Measurements from ENCODE around the gene L3MBTL2. TPM values are rescaled to one million over a fixed set of nuclear protein-coding genes. Genes with fewer than 3 reads are reported as not detected.
"Not testable (repeated sequence)": the region's sequence is repeated elsewhere in the genome, so short reads cannot be mapped to it uniquely, and the experiment has no call there.

L3MBTL2 gene
- total RNA-seq, 1 experiment from 2014 or later, result 43.8 TPM

GRCh38 chr22:41238570-41239442 lies 33.7 kb downstream of the L3MBTL2 start:
- DNase-seq (ENCODE audit: low spot score), result no peak
- in situ Hi-C loops (cut with HindIII; ENCODE audit: low sequenced_read_pairs), result no loop called here

DNA sequence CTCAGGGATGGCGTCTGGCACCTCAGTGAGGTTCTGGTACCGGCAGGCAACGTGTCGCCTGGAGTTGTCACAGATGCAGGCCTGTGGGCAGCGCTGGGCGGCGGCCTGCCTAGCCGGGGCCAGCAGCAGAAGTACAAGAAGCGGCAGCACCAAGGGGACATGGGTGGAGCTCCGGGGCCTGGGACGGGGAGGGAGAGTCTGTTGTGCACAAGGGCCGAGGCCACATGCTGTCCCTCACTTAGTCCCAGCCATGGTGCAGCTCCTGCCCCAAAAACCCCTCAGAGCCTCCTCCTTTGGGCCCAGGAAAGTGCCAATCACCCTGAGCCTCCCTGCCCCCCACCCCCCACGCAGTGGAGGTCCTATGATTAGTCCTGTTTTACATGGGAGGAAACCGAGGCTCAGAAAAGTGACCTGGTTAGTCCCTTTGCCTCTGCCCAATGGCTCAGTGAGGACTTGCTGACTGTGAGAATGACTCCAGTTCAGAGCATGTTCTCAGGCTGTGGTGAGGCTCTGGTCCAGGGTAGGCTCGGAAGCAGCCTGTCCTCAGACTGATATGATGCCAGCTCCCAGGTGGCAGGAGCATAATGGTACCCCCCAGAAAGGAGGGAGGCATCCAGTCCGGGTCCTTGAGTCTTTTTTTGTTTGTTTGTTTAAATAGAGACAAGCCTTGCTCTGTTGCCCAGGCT lies 34.5 kb downstream of the L3MBTL2 start:
- no peak for DNase-seq (ENCODE audit: low spot score)
- in situ Hi-C loops (cut with HindIII; ENCODE audit: low sequenced_read_pairs), result no loop called here

- in situ Hi-C loops (cut with HindIII; ENCODE audit: low sequenced_read_pairs), result no loop called here
- peak; percentile 32 for DNase-seq (ENCODE audit: low spot score)
These were observed 35.4 kb downstream of the L3MBTL2 start, which contains the start of gene CHADL for GRCh38 chr22:41240377-41241132. Gene CHADL, minus strand, starts transcription at chr22:41240931. Its CDS starts 50 bp downstream, at chr22:41240881.

DNA sequence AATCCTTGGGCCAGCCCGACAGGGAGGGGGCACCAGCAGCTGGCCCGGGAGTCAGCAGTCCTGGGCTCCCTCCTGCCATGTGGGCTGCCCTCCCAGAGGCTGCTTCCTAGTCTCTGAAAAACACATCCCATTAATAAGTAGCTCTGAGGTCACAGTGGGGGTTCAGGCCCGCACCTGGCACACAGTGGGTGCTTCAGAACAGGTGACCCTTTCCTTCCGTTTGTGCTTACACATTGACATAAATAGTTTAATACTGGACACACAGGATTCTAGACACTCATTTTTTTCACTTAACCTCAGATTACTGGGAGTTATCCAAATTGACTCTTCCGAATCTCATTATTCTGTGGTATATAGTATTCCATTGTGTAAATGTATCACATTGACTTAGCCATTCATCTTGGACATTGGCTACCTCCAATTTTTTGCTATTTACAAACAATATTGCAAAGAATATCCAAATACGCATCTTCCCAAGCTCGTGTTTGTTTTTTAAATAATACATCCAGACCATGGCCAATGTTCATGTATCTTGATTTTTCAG lies 36.1 kb downstream of the L3MBTL2 start:
- no peak for DNase-seq (ENCODE audit: low spot score)
- in situ Hi-C loops (cut with HindIII; ENCODE audit: low sequenced_read_pairs), result no loop called here

DNA sequence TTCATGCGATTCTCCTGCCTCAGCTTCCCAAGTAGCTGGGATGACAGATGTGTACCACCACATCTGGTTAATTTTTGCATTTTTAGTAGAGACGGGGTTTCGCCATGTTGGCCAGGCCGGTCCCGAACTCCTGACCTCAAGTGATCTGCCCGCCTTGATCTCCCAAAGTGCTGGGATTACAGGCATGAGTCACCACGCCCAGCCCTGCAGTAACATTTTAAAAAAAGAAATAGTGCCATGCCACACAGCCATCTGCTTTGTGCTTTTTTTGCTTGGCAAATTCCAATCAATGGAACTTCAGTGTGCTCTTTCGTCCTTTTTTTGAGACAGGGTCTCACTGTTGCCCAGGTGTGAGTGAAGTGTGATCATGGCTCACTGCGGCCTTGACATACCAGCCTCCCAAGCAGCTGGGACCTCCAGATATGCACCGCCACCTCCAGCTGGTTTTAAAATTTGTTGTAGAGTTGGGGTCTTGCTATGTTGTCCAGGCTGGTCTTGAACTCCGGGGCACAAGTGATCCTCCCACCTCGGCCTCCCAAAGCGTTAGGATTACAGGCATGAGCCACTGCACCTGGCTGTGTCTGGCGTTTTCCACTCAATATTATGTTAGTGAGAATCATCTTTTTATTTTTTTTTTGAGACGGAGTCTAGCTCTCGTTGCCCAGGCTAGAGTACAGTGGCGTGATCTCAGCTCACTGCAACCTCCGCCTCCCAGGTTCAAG lies 37.4 kb downstream of the L3MBTL2 start:
- no peak for DNase-seq (ENCODE audit: low spot score)
- in situ Hi-C loops (cut with HindIII; ENCODE audit: low sequenced_read_pairs), result no loop called here

DNA sequence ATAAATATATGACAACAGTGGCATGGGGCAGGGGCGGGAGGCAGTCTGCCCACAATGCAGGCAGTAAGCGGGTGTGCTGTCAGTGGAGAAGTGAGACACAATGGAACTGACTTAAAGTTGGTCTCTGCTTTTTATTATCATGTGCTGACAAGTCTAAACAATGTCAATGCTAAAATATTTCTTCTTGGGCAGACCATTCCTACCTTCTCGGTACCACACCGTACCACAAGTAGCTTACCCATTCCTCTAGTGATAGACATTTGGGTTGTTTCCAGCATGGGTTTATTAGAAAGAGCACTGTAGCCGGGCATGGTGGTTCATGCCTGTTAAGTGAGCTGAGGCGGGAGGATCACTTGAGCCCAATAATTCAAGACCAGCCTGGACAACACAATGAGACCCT lies 38.2 kb downstream of the L3MBTL2 start:
- no peak for DNase-seq (ENCODE audit: low spot score)
- in situ Hi-C loops (cut with HindIII; ENCODE audit: low sequenced_read_pairs), result no loop called here

- in situ Hi-C loops (cut with HindIII; ENCODE audit: low sequenced_read_pairs), result no loop called here
These were observed 40.9 kb downstream of the L3MBTL2 start for GRCh38 chr22:41245917-41246499.

DNA sequence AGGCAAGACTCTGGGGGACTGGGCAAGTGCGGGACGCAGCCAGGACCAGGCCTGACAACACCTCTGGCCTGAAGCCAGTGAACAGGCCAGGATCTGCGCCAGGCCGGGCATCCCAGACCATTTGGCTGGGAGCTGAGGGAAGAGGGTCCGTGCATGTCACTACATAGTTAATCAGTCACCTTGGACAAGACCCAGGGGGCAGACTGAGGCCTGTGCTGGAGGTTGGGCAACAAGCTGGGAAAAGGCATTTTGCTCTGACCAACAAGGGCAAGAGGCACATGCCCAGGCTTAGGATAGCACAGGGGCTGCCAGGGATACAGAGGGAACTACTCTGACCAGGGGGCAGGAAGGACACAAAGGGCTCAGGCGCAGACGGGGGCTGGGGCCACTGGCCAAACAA lies 42.6 kb downstream of the L3MBTL2 start:
- DNase-seq (ENCODE audit: low spot score), result no peak
- in situ Hi-C loops (cut with HindIII; ENCODE audit: low sequenced_read_pairs), result no loop called here

More at GRCh38 chr22:41245917-41246499, 40.9 kb downstream of the L3MBTL2 start:
- DNase-seq (ENCODE audit: low spot score), result no peak

- in situ Hi-C loops (cut with HindIII; ENCODE audit: low sequenced_read_pairs), result no loop called here
These were observed 43.2 kb downstream of the L3MBTL2 start for GRCh38 chr22:41248314-41248713.

GRCh38 chr22:41248758-41249157 lies 43.6 kb downstream of the L3MBTL2 start:
- in situ Hi-C loops (cut with HindIII; ENCODE audit: low sequenced_read_pairs), result no loop called here

More at GRCh38 chr22:41248314-41248713, 43.2 kb downstream of the L3MBTL2 start:
- DNase-seq (ENCODE audit: low spot score), result no peak

DNA sequence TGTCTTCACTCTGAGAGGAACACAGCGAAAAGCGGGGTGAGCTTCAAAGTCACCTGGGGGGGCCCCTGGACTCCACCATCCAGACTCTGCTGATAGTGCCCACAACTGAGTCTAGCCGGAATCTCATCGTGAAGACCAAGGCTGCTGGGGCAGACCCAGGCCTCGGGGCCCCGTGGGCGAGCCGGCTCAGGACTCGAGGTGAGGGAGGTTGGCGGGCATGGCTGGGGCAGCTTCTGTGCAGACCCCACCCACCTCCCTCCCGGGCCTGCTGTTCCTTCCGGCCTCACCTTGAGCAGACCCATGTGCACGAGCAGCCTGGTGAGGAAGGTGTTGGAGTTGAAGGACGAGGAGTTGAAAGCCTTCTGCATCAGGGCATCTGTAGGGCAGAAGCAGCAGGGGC lies 44.3 kb downstream of the L3MBTL2 start:
- in situ Hi-C loops (cut with HindIII; ENCODE audit: low sequenced_read_pairs), result no loop called here
- DNase-seq (ENCODE audit: low spot score), result no peak

More at GRCh38 chr22:41248758-41249157, 43.6 kb downstream of the L3MBTL2 start:
- DNase-seq (ENCODE audit: low spot score), result no peak

DNA sequence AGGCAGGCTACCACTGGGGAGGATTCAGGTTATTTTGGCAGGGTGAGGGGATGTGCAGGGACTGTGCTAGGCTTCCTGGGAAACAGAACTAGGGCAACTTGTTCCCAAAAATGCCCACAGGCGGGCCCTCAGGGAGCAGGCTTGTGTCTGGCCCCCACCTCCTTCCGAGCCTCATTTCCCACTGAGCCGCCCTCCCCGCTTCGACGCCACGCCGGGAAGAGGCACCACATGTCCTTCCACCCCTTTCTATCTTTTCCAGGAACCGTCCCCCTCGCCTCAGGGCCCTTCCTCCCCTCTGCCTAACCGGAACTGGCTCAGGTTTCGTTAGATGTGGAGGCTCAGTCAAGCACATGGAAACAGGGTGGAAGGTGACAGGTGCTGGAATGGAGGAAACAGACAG lies 45.0 kb downstream of the L3MBTL2 start:
- no peak for DNase-seq (ENCODE audit: low spot score)
- in situ Hi-C loops (cut with HindIII; ENCODE audit: low sequenced_read_pairs), result no loop called here

DNA sequence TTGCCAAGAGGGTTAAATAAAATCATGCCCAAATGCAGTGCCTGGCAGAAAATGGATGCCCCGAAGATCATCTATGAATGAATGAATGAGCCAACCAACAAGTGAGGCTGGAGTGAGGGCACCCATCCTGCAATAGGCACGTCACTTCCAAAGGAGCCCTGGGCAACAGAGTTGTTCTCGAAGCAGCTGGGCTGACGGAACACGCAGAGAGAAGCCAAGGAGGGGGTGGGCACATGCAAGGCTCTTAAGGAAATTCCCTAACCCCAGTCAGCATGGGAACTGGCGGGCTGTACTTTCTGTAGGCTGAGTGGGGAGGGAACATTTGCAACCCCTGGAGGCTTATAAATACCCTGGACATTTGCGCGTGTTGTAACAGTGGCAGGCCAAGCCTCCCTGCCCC lies 47.3 kb downstream of the L3MBTL2 start:
- in situ Hi-C loops (cut with HindIII; ENCODE audit: low sequenced_read_pairs), result no loop called here
- no peak for DNase-seq (ENCODE audit: low spot score)

DNA sequence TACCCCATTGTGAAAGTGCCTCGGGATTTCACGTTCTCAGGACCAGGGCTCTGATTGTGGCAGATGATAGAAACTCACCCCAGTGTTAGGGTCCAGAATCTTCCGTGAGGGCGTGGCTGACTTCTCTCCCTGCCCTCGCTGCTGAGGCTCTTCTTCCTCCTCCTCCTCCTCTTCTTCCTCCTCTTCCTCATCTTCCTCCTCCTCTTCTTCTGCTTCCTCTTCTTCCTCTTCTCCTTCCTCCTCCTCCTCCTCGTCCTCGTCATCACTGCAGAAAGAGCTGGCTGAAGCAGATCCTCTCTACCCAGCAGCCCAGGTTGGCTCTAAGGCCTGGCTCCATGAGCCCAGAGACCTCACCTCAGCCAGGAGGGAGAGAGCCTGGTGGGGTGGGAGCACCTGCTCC lies 49.1 kb downstream of the L3MBTL2 start:
- in situ Hi-C loops (cut with HindIII; ENCODE audit: low sequenced_read_pairs), result no loop called here

GRCh38 chr22:41256254-41257253 lies 51.4 kb downstream of the L3MBTL2 start:
- DNase-seq (ENCODE audit: low spot score), result no peak
- in situ Hi-C loops (cut with HindIII; ENCODE audit: low sequenced_read_pairs), result no loop called here

More for the DNA sequence above, 49.1 kb downstream of the L3MBTL2 start:
- DNase-seq (ENCODE audit: low spot score), result no peak

GRCh38 chr22:41257696-41258095 lies 52.6 kb downstream of the L3MBTL2 start:
- no peak for DNase-seq (ENCODE audit: low spot score)
- in situ Hi-C loops (cut with HindIII; ENCODE audit: low sequenced_read_pairs), result no loop called here

GRCh38 chr22:41259756-41260155 lies 54.6 kb downstream of the L3MBTL2 start:
- DNase-seq (ENCODE audit: low spot score); in situ Hi-C loops (cut with HindIII; ENCODE audit: low sequenced_read_pairs): not testable (repeated sequence)
